ENCODE measurements around the gene CMTM7. TPM values are rescaled to one million over a fixed set of nuclear protein-coding genes. Genes with fewer than 3 reads are reported as not detected.

CMTM7 gene
- total RNA-seq, 1 experiment from 2014 or later, result 131 TPM

DNA sequence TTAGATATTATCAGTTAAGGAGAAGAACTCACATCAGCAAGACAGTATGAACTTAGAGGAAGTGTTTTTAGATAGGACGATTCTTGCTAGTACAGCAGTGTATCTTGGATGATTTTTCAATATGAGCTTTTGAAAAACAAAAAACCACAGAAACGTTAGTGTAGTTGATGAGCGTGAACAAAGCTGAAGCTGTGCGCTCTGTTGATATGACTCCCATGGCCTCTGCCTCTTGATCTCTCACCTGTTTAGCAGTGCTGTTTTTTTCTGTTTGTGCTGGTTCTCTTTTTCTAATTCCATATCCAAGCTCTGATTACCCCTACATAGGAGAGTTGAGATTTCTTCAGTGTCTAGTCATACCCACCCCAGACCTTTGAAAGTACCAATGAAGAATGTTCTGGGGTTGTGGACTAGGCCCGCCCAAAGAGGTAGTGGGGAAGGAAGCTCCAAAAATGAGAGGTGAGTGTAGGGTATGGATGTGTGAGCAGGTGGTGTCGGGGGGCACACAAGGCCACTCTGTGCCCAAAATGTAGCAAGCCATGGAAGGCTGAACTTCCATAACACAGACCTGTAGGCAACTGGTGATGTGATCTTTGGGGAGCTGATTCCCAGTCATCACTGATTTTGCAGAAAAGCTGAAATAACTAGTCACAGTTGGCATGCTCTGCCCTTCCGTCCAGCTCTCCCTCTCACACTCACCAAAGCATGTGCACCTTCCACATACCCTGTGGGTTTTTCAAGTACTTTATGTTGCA lies 20.0 kb upstream of the CMTM7 start:
- no TSS peak for BruUV-seq (replicated peaks)
- Mint-ChIP-seq H3K4me3 (ENCODE audit: low read depth, unreplicated experiment) (no peak overlapping the region), H3K27me3 (ENCODE audit: unreplicated experiment) (no peaks in the 10 kb centered on the region), H3K9me3 (ENCODE audit: low read depth, unreplicated experiment) (no peaks in the 10 kb centered on the region), H3K36me3 (ENCODE audit: insufficient read depth, unreplicated experiment) (no peaks in the 10 kb centered on the region), H3K4me1 (ENCODE audit: low read depth, unreplicated experiment) (peaks cover 15% of the 10 kb centered on the region), H3K27ac (ENCODE audit: unreplicated experiment) (no peak overlapping the region)
- TF ChIP-seq, protein P1, sequence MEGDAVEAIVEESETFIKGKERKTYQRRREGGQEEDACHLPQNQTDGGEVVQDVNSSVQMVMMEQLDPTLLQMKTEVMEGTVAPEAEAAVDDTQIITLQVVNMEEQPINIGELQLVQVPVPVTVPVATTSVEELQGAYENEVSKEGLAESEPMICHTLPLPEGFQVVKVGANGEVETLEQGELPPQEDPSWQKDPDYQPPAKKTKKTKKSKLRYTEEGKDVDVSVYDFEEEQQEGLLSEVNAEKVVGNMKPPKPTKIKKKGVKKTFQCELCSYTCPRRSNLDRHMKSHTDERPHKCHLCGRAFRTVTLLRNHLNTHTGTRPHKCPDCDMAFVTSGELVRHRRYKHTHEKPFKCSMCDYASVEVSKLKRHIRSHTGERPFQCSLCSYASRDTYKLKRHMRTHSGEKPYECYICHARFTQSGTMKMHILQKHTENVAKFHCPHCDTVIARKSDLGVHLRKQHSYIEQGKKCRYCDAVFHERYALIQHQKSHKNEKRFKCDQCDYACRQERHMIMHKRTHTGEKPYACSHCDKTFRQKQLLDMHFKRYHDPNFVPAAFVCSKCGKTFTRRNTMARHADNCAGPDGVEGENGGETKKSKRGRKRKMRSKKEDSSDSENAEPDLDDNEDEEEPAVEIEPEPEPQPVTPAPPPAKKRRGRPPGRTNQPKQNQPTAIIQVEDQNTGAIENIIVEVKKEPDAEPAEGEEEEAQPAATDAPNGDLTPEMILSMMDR (IDR thresholded peaks at IDR 0.05; ENCODE audit: unreplicated experiment), result no peak
- intact Hi-C loops (cut with micrococcal nuclease; ENCODE audit: unreplicated experiment), result loop anchor here (10.0 kb wide), 1 partner anchor 93 kb away; no protein-coding TSS in a partner anchor
- CTCF ChIA-PET, result interaction anchor here (0.6 kb wide), 1 partner anchor 10 kb away, joined by 4 read pairs; no protein-coding TSS in a partner anchor
- no peak for DNase-seq

DNA sequence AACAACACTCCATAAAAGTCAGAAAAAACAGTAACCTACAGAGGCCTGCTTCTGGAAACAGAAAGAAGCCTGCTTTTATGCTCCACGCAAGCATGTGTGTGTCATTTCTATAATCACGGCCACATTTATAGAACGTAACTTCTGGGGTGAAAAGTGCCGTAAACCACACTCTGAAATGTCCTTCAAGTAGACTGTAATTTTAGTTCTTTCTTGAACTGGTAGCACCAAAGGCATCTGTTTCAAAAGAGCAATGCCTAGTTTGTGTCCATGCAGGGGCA lies 19.5 kb upstream of the CMTM7 start:
- intact Hi-C loops (cut with micrococcal nuclease; ENCODE audit: unreplicated experiment), result loop anchor here (10.0 kb wide), 1 partner anchor 93 kb away; no protein-coding TSS in a partner anchor
- no TSS peak for BruUV-seq (replicated peaks)
- TF ChIP-seq, protein P1 (IDR thresholded peaks at IDR 0.05; ENCODE audit: unreplicated experiment), result no peak
- Mint-ChIP-seq H3K36me3 (ENCODE audit: insufficient read depth, unreplicated experiment) (no peaks in the 10 kb centered on the region), H3K27ac (ENCODE audit: unreplicated experiment) (no peak overlapping the region), H3K4me1 (ENCODE audit: low read depth, unreplicated experiment) (peaks cover 10% of the 10 kb centered on the region), H3K9me3 (ENCODE audit: low read depth, unreplicated experiment) (no peaks in the 10 kb centered on the region), H3K4me3 (ENCODE audit: low read depth, unreplicated experiment) (no peak overlapping the region), H3K27me3 (ENCODE audit: unreplicated experiment) (no peaks in the 10 kb centered on the region)
- CTCF ChIA-PET, result no interaction called here
- no peak for DNase-seq

DNA sequence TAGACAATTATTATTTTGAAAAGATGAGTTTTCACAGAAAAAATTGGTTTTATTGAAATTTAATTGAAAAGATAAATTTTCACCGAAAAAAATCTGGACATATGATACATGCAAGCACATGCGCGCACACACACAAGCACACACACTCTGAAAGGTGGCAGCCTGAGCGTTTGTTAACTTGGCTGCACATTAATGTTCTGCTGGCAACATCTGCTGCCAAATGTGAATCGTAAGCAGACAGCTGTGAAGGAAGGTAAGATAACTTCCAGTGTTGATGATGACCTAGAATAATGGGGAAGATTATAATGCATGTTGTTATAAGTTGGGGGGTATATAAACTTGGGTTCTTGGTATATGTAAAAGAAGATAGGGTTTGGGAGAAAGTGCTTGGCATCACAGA lies 18.4 kb upstream of the CMTM7 start:
- Mint-ChIP-seq H3K27ac (ENCODE audit: unreplicated experiment) (no peak overlapping the region), H3K36me3 (ENCODE audit: insufficient read depth, unreplicated experiment) (no peaks in the 10 kb centered on the region), H3K9me3 (ENCODE audit: low read depth, unreplicated experiment) (no peaks in the 10 kb centered on the region), H3K4me3 (ENCODE audit: low read depth, unreplicated experiment) (no peak overlapping the region), H3K27me3 (ENCODE audit: unreplicated experiment) (no peaks in the 10 kb centered on the region), H3K4me1 (ENCODE audit: low read depth, unreplicated experiment) (peaks cover 8% of the 10 kb centered on the region)
- no peak for DNase-seq
- TF ChIP-seq, protein P1 (IDR thresholded peaks at IDR 0.05; ENCODE audit: unreplicated experiment), result no peak
- intact Hi-C loops (cut with micrococcal nuclease; ENCODE audit: unreplicated experiment), result loop anchor here (10.0 kb wide), 1 partner anchor 92 kb away; no protein-coding TSS in a partner anchor
- BruUV-seq (replicated peaks), result no TSS peak
- CTCF ChIA-PET, result no interaction called here

DNA sequence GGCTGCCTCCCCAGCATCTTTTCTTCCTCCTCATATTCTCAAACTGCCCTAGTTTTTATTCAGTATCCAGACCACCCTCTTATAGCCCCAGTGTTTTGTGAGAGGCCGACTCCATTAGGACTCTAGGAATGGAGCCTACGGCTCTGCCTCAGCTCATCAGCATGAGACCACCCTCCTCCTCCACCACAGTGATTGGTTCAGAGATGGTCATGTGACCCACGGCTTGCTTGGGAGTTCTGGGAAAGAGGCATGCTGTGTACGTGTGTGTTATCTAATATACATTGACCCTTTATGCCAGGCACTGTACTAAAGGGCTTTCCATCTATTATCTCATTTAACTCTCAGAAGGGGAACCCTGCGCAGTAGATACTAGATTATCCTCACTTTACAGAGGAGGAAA lies 17.8 kb upstream of the CMTM7 start:
- intact Hi-C loops (cut with micrococcal nuclease; ENCODE audit: unreplicated experiment), result loop anchor here (10.0 kb wide), 1 partner anchor 91 kb away; no protein-coding TSS in a partner anchor
- H3K9me3 Mint-ChIP-seq (ENCODE audit: low read depth, unreplicated experiment), result no peaks in the 10 kb centered on the region
- H3K36me3 Mint-ChIP-seq (ENCODE audit: insufficient read depth, unreplicated experiment), result no peaks in the 10 kb centered on the region
- H3K4me3 Mint-ChIP-seq (ENCODE audit: low read depth, unreplicated experiment), result no peak overlapping the region
- BruUV-seq (replicated peaks), result no TSS peak
- no peak for DNase-seq
- TF ChIP-seq, protein P1 (IDR thresholded peaks at IDR 0.05; ENCODE audit: unreplicated experiment), result no peak
- H3K4me1 Mint-ChIP-seq (ENCODE audit: low read depth, unreplicated experiment), result peaks cover 8% of the 10 kb centered on the region
- no peak overlapping the region for H3K27ac Mint-ChIP-seq (ENCODE audit: unreplicated experiment)
- no peaks in the 10 kb centered on the region for H3K27me3 Mint-ChIP-seq (ENCODE audit: unreplicated experiment)
- CTCF ChIA-PET, result no interaction called here
